GM23338 (cell line): ENCODE data around the gene HDAC11. TPM values are rescaled to one million over a fixed set of nuclear protein-coding genes. Genes with fewer than 3 reads are reported as not detected.

Experiments
- ATAC-seq: fragments of 200-7000 bp; cut with Tn5 transposase; 3 replicates; pipeline ENCODE4 v1.9.1; 2020
- DNase-seq: peaks from one replicate; pipeline ENCODE4 v3.0.0-alpha.2; 2015; ENCODE audit warnings: low spot score
- H2AFZ ChIP-seq: fragments of 200-600 bp; sonication (generic); 2 replicates; pipeline ENCODE4 v1.8.0; 2016; ENCODE audit warnings: antibody characterized with exemption, mild to moderate bottlenecking, moderate library complexity
- H3F3A ChIP-seq: fragments of 200-600 bp; sonication (generic); replicated peaks from 2 replicates; pipeline ENCODE4 v1.8.0; 2017; ENCODE audit warnings: antibody characterized with exemption, mixed run types, low read depth
- H3K27ac ChIP-seq: fragments of 200-600 bp; sonication (generic); 2 replicates; pipeline ENCODE4 v1.6.1; 2016; ENCODE audit warnings: low read depth
- H3K27me3 ChIP-seq: fragments of 200-600 bp; sonication (generic); 2 replicates; pipeline ENCODE4 v1.8.0; 2016; ENCODE audit warnings: mild to moderate bottlenecking, mixed run types, moderate library complexity; ENCODE audit not compliant: insufficient read depth
- H3K36me3 ChIP-seq: fragments of 200-600 bp; sonication (generic); 2 replicates; pipeline ENCODE4 v1.8.0; 2016; ENCODE audit warnings: mild to moderate bottlenecking; ENCODE audit not compliant: insufficient read depth
- H3K4me1 ChIP-seq: fragments of 200-600 bp; sonication (generic); 2 replicates; pipeline ENCODE4 v1.8.0; 2016; ENCODE audit warnings: mild to moderate bottlenecking, moderate library complexity; ENCODE audit not compliant: insufficient read depth
- H3K4me2 ChIP-seq: fragments of 200-600 bp; sonication (generic); 2 replicates; pipeline ENCODE4 v1.7.1; 2017; ENCODE audit warnings: mixed run types
- H3K4me3 ChIP-seq: fragments of 200-600 bp; sonication (generic); 2 replicates; pipeline ENCODE4 v1.6.1; 2016; ENCODE audit warnings: mixed run types
- H3K79me2 ChIP-seq: fragments of 200-600 bp; sonication (generic); replicated peaks from 2 replicates; pipeline ENCODE4 v1.8.0; 2017; ENCODE audit warnings: mild to moderate bottlenecking; ENCODE audit not compliant: insufficient read depth
- H3K9me2 ChIP-seq: fragments of 200-600 bp; sonication (generic); 2 replicates; pipeline ENCODE4 v1.8.0; 2017; ENCODE audit not compliant: insufficient read depth
- H4K20me1 ChIP-seq: fragments of 200-600 bp; sonication (generic); replicated peaks from 2 replicates; pipeline ENCODE4 v1.8.0; 2017; ENCODE audit warnings: mild to moderate bottlenecking; ENCODE audit not compliant: insufficient read depth
- H3K27ac Mint-ChIP-seq: 2 replicates; pipeline ENCODE4 v1.8.0; 2020; ENCODE audit warnings: inconsistent platforms, mild to moderate bottlenecking, moderate library complexity, mixed read lengths
- H3K27me3 Mint-ChIP-seq: 3 replicates; pipeline ENCODE4 v1.8.0; 2022; ENCODE audit warnings: low read depth, mild to moderate bottlenecking, moderate library complexity, mixed read lengths, inconsistent platforms; ENCODE audit not compliant: insufficient read depth, poor library complexity
- H3K36me3 Mint-ChIP-seq: 3 replicates; pipeline ENCODE4 v1.8.0; 2021; ENCODE audit warnings: low read depth, mild to moderate bottlenecking, inconsistent platforms, moderate library complexity, mixed read lengths
- H3K4me1 Mint-ChIP-seq: 3 replicates; pipeline ENCODE4 v1.8.0; 2020; ENCODE audit warnings: mild to moderate bottlenecking, inconsistent platforms, mixed read lengths
- H3K4me3 Mint-ChIP-seq: 3 replicates; pipeline ENCODE4 v1.8.0; 2021; ENCODE audit warnings: moderate library complexity, mild to moderate bottlenecking, inconsistent platforms, mixed read lengths
- H3K9me3 Mint-ChIP-seq: 3 replicates; pipeline ENCODE4 v1.8.0; 2020; ENCODE audit warnings: moderate library complexity, mild to moderate bottlenecking, inconsistent platforms, mixed read lengths
- CREB1 ChIP-seq: fragments of 250-450 bp; sonication (Bioruptor Pico); IDR thresholded peaks from 2 replicates; pipeline ENCODE4 v1.5.0; 2020; ENCODE audit warnings: low read depth, mild to moderate bottlenecking, moderate library complexity
- CTCF ChIP-seq, 2 experiments: fragments of 200-600 bp in 1 of 2; sonication (generic) in 1 of 2; conservative IDR thresholded peaks; 2 replicates each; pipeline versions ENCODE4 v1.5.1 to v1.6.1; 2016 to 2017; ENCODE audit warnings: antibody characterized with exemption in 2 of 2, low read depth in 2 of 2, mild to moderate bottlenecking in 2 of 2, moderate library complexity in 1 of 2
- POLR2AphosphoS5 ChIP-seq: IDR thresholded peaks from 2 replicates; pipeline ENCODE4 v1.6.1; 2016; ENCODE audit warnings: antibody characterized with exemption, low read depth
- REST ChIP-seq: IDR thresholded peaks from one replicate; pipeline ENCODE4 v1.6.1; 2018; ENCODE audit warnings: antibody characterized with exemption; ENCODE audit not compliant: unreplicated experiment
- STAT1 ChIP-seq: IDR thresholded peaks from one replicate; pipeline ENCODE4 v1.6.1; 2016; ENCODE audit warnings: antibody characterized with exemption; ENCODE audit not compliant: unreplicated experiment
- ZNF114 ChIP-seq: fragments of 250-450 bp; sonication (Bioruptor Pico); IDR thresholded peaks from 2 replicates; pipeline ENCODE4 v1.5.0; 2020; ENCODE audit warnings: mild to moderate bottlenecking, moderate library complexity
- ZNF462 ChIP-seq: fragments of 250-450 bp; sonication (Bioruptor Pico); IDR thresholded peaks from 2 replicates; pipeline ENCODE4 v1.5.0; 2020; ENCODE audit warnings: mild to moderate bottlenecking, moderate library complexity
- polyA plus RNA-seq: library from polyadenylated mRNA; unstranded; fragments of >200 nt; fragmentation: Nextera tagmentation; extraction: Ambion mirVana; gene quantifications from 2 replicates; pipeline ENCODE4 v1.2.1, GENCODE V29; 2016
- total RNA-seq: library from RNA; depleted of rRNA; stranded (reverse); fragments of >200 nt; shearing (Covaris generic); gene quantifications from 2 replicates; pipeline ENCODE4 v1.2.3, GENCODE V29; 2014

Gene HDAC11
- total and polyA plus RNA-seq, 2 experiments from 2014 or later = 5.4 to 15.8 TPM

GRCh38 chr3:13509059-13509815, 29.1 kb downstream of the HDAC11 start:
- Histone ChIP-seq H3K36me3 (no peaks in the 10 kb centered on the region), H3K9me2 (no peaks in the 10 kb centered on the region), H3K4me2 (no peak overlapping the region), H3K4me1 (no peaks in the 10 kb centered on the region), H3F3A (no peaks in the 10 kb centered on the region), H3K79me2 (no peaks in the 10 kb centered on the region), H2AFZ (no peak overlapping the region), H3K27me3 (no peaks in the 10 kb centered on the region), H3K27ac (no peak overlapping the region), H4K20me1 (no peaks in the 10 kb centered on the region), H3K4me3 (no peak overlapping the region)
- H3K27me3 Mint-ChIP-seq = peaks cover 7% of the 10 kb centered on the region
- TF ChIP-seq STAT1 (no peak), CREB1 (no peak), REST (no peak), POLR2AphosphoS5 (no peak), ZNF462 (CRISPR knock-in tag) (no peak), CTCF (conservative IDR thresholded peaks at IDR 0.05; ENCODE audit: low read depth in 2 of 2) (no peak), ZNF114 (CRISPR knock-in tag) (no peak)
- no peaks in the 10 kb centered on the region for H3K9me3 Mint-ChIP-seq
- DNase-seq (no peak), ATAC-seq (no peak)
- no peaks in the 10 kb centered on the region for H3K36me3 Mint-ChIP-seq
- H3K4me1 Mint-ChIP-seq = peaks cover 6% of the 10 kb centered on the region; the same call in 2 of the 3 replicates
- no peak overlapping the region for H3K4me3 Mint-ChIP-seq
- no peak overlapping the region for H3K27ac Mint-ChIP-seq
